K562 (cell line): ENCODE measurements around the gene DDX55. TPM values are rescaled to one million over a fixed set of nuclear protein-coding genes. Genes with fewer than 3 reads are reported as not detected.

Experiments
- CBX2 ChIP-seq: fragments of 200-600 bp; sonication (generic); IDR thresholded peaks from one replicate; pipeline ENCODE4 v1.6.1; 2012; ENCODE audit warnings: mild to moderate bottlenecking, low read length, inconsistent platforms; ENCODE audit not compliant: insufficient read depth, poor library complexity, severe bottlenecking
- EZH2 ChIP-seq: IDR thresholded peaks from 2 replicates; pipeline ENCODE4 v1.6.1; 2012; ENCODE audit warnings: low read depth, mild to moderate bottlenecking, inconsistent platforms, low read length, borderline replicate concordance
- GATAD2B ChIP-seq: fragments of 450-650 bp; IDR thresholded peaks from 2 replicates; pipeline ENCODE4 v1.6.1; 2017; ENCODE audit warnings: mild to moderate bottlenecking, borderline replicate concordance
- HEY1 ChIP-seq: fragments of 250-450 bp; sonication (Bioruptor Pico); IDR thresholded peaks from 2 replicates; pipeline ENCODE4 v1.5.0; 2020; ENCODE audit warnings: mild to moderate bottlenecking, moderate library complexity, borderline replicate concordance
- MAFF ChIP-seq: IDR thresholded peaks from 2 replicates; pipeline ENCODE4 v1.6.1; 2012; ENCODE audit warnings: low read length, improper control_type of control experiment
- NEUROD1 ChIP-seq: fragments of 150-350 bp; IDR thresholded peaks from 2 replicates; pipeline ENCODE4 v1.6.1; 2014; ENCODE audit warnings: borderline replicate concordance, low read length, low read depth; ENCODE audit not compliant: partially characterized antibody
- PCBP1 ChIP-seq: fragments of 200-400 bp; formaldehyde crosslinking; IDR thresholded peaks from 2 replicates; pipeline ENCODE4 v1.6.1; 2018; ENCODE audit warnings: mild to moderate bottlenecking, low read depth, low read length; ENCODE audit not compliant: poor library complexity, severe bottlenecking
- POLR2A ChIP-seq: fragments of 450-650 bp; conservative IDR thresholded peaks from 2 replicates; pipeline ENCODE4 v1.6.1; 2016
- PRMT5 ChIP-seq: sonication (generic); formaldehyde crosslinking; IDR thresholded peaks from 2 replicates; pipeline ENCODE4 v1.5.0; 2020; ENCODE audit warnings: missing genetic modification reagents
- PYGO2 ChIP-seq: fragments of 450-650 bp; IDR thresholded peaks from 2 replicates; pipeline ENCODE4 v1.6.1; 2016; ENCODE audit warnings: mild to moderate bottlenecking, missing genetic modification characterization, moderate library complexity, missing compliant biosample characterization
- TAF1 ChIP-seq: IDR thresholded peaks from 2 replicates; pipeline ENCODE4 v1.6.1; 2011; ENCODE audit warnings: mild to moderate bottlenecking, low read length, moderate library complexity; ENCODE audit not compliant: insufficient read depth, control insufficient read depth, severe bottlenecking; ENCODE audit errors: extremely low read depth
- ZNF274 ChIP-seq: IDR thresholded peaks from 2 replicates; pipeline ENCODE4 v1.6.1; 2011; ENCODE audit warnings: low read depth, mild to moderate bottlenecking, low read length, moderate library complexity, borderline replicate concordance
- ZNF347 ChIP-seq: fragments of 450-650 bp; formaldehyde crosslinking; IDR thresholded peaks from 2 replicates; pipeline ENCODE4 v1.4.0; 2020; ENCODE audit warnings: low read depth, mild to moderate bottlenecking, moderate library complexity
- polyA plus RNA-seq, 8 experiments: library from polyadenylated mRNA; depleted of rRNA in 4 of 8; stranded (reverse) in 5 of 8; unstranded in 3 of 8; fragments of >200 nt; fragmentation: Nextera tagmentation in 2 of 8; fragmentation: Illumina TruSeq in 1 of 8; extraction: Ambion mirVana in 2 of 8; extraction: Trizol in 1 of 8; gene quantifications; 2 replicates each; pipeline versions ENCODE4 v1.2.1 to v1.2.3, GENCODE V29; 2011 to 2014; ENCODE audit warnings: inconsistent platforms in 1 of 8, missing spikeins in 1 of 8
- total RNA-seq, 7 experiments: library from RNA; depleted of rRNA in 6 of 7; stranded (reverse); fragments of >200 nt in 6 of 7; fragmentation: Illumina TruSeq in 2 of 7; extraction: Trizol in 2 of 7; gene quantifications; 2 replicates each; pipeline versions ENCODE4 v1.2.1 to v1.2.3, GENCODE V29; 2011 to 2021; ENCODE audit warnings: low replicate concordance in 1 of 7
- TF ChIP-seq, protein P1 (sequence below): fragments of 450-650 bp; conservative IDR thresholded peaks from 2 replicates; pipeline ENCODE4 v1.6.1; 2016; ENCODE audit warnings: missing genetic modification characterization, low read depth, mild to moderate bottlenecking, control low read depth, missing compliant biosample characterization
- TF ChIP-seq, protein P2 (sequence below): sonication (generic); formaldehyde crosslinking; IDR thresholded peaks from 2 replicates; pipeline ENCODE4 v1.8.0; 2022; ENCODE audit warnings: missing genetic modification reagents, mild to moderate bottlenecking, borderline replicate concordance
- TF ChIP-seq, protein P3 (sequence below): fragments of 250-450 bp; sonication (Bioruptor Pico); IDR thresholded peaks from 2 replicates; pipeline ENCODE4 v1.8.0; 2021; ENCODE audit warnings: moderate library complexity, mild to moderate bottlenecking, inconsistent platforms
- TF ChIP-seq, protein P4 (sequence below): fragments of 450-650 bp; formaldehyde crosslinking; conservative IDR thresholded peaks from 2 replicates; pipeline ENCODE4 v1.4.0; 2022; ENCODE audit warnings: mild to moderate bottlenecking, missing genetic modification characterization
- TF ChIP-seq, protein P5 (sequence below): IDR thresholded peaks from 3 replicates; pipeline ENCODE4 v1.6.1; 2011; ENCODE audit warnings: borderline replicate concordance, mild to moderate bottlenecking, moderate library complexity; ENCODE audit not compliant: insufficient read length; ENCODE audit errors: extremely low read depth

DDX55 gene
- total and polyA plus RNA-seq, 9 of the 15 experiments (the other 6 are each of a cell fraction or from before 2014, with no cell fraction given): 10.6 to 71.0 (median 60.9) TPM

DNA sequence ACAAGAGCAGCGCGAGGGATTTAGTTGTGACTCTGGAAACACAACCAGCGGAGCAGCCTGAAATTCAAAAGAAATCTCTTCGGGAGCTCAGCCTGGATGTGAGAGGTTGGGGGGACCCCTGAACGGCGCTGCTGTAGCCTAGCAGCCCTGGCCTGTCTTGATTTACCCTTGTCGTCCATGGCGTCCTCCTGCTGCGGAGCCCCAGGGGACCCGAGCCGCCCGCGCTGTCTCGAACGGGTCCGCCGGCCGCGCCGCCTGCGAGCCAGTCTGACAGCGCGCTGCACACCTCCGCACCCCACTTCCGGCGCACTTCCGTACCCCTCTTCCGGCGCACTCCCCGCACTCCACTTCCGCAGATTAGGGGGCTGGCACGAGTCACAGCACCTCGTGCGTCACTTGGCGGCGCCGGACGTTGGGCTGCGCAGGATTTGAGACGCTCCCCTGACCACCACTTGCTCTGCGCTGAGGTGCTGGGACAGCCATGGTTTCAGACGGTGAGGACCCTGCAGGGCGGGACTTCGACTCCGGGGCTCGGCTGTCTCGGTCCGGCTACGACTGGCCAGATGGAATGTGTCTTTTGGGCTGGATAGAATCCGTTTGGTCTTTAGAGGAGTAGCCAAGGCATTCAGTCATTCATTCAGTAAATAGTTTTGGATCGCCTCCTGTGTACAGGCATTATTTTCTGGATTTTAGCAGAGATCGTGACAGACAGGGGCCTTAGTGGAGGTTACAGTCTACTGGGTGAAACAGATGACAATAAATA, 31.7 kb downstream of the DDX55 start, which contains the start of the genes EIF2B1 and GTF2H3 (continued):
- TF ChIP-seq, protein P1, sequence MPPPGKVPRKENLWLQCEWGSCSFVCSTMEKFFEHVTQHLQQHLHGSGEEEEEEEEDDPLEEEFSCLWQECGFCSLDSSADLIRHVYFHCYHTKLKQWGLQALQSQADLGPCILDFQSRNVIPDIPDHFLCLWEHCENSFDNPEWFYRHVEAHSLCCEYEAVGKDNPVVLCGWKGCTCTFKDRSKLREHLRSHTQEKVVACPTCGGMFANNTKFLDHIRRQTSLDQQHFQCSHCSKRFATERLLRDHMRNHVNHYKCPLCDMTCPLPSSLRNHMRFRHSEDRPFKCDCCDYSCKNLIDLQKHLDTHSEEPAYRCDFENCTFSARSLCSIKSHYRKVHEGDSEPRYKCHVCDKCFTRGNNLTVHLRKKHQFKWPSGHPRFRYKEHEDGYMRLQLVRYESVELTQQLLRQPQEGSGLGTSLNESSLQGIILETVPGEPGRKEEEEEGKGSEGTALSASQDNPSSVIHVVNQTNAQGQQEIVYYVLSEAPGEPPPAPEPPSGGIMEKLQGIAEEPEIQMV (tag): peak; percentile 82
- TF ChIP-seq HEY1 (no peak), EZH2 (no peak), MAFF (no peak), GATAD2B (peak; percentile 65), TAF1 (peak; percentile 99), PRMT5 (CRISPR knock-in tag) (no peak), PCBP1 (peak; percentile 98), PYGO2 (no peak), ZNF347 (CRISPR knock-in tag) (no peak), ZNF274 (no peak), CBX2 (no peak), POLR2A (peak; percentile 99), NEUROD1 (peak; percentile 59)
- TF ChIP-seq, protein P2, sequence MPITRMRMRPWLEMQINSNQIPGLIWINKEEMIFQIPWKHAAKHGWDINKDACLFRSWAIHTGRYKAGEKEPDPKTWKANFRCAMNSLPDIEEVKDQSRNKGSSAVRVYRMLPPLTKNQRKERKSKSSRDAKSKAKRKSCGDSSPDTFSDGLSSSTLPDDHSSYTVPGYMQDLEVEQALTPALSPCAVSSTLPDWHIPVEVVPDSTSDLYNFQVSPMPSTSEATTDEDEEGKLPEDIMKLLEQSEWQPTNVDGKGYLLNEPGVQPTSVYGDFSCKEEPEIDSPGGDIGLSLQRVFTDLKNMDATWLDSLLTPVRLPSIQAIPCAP: no peak
- TF ChIP-seq, protein P3, sequence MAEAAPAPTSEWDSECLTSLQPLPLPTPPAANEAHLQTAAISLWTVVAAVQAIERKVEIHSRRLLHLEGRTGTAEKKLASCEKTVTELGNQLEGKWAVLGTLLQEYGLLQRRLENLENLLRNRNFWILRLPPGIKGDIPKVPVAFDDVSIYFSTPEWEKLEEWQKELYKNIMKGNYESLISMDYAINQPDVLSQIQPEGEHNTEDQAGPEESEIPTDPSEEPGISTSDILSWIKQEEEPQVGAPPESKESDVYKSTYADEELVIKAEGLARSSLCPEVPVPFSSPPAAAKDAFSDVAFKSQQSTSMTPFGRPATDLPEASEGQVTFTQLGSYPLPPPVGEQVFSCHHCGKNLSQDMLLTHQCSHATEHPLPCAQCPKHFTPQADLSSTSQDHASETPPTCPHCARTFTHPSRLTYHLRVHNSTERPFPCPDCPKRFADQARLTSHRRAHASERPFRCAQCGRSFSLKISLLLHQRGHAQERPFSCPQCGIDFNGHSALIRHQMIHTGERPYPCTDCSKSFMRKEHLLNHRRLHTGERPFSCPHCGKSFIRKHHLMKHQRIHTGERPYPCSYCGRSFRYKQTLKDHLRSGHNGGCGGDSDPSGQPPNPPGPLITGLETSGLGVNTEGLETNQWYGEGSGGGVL (CRISPR knock-in tag): no peak
- TF ChIP-seq, protein P4, sequence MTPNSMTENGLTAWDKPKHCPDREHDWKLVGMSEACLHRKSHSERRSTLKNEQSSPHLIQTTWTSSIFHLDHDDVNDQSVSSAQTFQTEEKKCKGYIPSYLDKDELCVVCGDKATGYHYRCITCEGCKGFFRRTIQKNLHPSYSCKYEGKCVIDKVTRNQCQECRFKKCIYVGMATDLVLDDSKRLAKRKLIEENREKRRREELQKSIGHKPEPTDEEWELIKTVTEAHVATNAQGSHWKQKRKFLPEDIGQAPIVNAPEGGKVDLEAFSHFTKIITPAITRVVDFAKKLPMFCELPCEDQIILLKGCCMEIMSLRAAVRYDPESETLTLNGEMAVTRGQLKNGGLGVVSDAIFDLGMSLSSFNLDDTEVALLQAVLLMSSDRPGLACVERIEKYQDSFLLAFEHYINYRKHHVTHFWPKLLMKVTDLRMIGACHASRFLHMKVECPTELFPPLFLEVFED (CRISPR knock-in tag): no peak
- TF ChIP-seq, protein P5, sequence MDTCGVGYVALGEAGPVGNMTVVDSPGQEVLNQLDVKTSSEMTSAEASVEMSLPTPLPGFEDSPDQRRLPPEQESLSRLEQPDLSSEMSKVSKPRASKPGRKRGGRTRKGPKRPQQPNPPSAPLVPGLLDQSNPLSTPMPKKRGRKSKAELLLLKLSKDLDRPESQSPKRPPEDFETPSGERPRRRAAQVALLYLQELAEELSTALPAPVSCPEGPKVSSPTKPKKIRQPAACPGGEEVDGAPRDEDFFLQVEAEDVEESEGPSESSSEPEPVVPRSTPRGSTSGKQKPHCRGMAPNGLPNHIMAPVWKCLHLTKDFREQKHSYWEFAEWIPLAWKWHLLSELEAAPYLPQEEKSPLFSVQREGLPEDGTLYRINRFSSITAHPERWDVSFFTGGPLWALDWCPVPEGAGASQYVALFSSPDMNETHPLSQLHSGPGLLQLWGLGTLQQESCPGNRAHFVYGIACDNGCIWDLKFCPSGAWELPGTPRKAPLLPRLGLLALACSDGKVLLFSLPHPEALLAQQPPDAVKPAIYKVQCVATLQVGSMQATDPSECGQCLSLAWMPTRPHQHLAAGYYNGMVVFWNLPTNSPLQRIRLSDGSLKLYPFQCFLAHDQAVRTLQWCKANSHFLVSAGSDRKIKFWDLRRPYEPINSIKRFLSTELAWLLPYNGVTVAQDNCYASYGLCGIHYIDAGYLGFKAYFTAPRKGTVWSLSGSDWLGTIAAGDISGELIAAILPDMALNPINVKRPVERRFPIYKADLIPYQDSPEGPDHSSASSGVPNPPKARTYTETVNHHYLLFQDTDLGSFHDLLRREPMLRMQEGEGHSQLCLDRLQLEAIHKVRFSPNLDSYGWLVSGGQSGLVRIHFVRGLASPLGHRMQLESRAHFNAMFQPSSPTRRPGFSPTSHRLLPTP: no peak
